ENCODE data around the gene ALDH3B2.

ALDH3B2 gene

DNA sequence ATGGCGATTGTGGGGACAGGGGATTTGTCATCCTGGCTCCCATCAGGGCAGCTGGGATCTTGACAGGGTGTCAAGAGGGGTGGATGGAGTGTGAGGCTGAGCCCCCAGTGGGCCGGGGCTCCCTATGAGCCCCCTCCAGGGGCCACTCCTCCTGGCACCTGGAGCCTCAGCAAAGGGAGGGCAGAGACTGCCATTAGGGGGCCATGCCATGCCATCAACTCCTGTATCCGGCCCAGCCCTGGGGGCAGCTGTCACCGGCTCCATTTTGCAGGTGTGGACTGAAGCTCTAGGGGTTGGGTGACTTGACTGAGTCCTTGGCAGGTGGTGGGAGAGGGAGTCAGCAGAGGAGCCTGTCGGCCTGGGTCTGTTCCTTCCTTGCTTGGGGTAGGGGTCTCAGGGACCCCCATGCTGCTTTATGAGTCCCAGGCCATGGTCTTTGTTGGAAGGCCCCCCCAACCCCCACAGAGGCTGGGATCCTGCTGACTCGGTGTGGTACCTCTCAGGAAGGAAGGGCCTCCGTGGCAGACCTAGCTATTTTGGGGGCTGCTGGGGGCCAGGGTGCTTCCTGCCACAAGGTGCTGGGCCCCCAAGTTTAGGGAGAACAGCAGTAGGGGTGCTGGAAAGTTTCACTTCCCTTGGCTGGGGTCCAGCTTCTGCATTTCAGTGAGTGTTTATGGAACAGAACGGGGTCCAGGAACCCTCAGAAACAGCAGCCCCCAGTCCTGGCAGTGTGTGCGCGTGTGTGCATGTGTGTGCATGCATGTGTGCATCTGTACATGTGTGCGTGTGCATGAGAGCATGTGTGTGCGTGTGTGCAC is 25.4 kb downstream of the ALDH3B2 start:
- DNase-seq (no peak), ATAC-seq (replicated peaks) (no peak)
- peaks cover 5% of the 10 kb centered on the region for H3K36me3 Mint-ChIP-seq (ENCODE audit: insufficient read depth)
- H3K27me3 Mint-ChIP-seq: no peaks in the 10 kb centered on the region
- H3K9me3 Mint-ChIP-seq: no peaks in the 10 kb centered on the region
- peak overlapping the region; percentile 20 to 89 for H3K4me3 Mint-ChIP-seq
- H3K27ac Mint-ChIP-seq: peak overlapping the region; percentile 31 to 38
- peaks cover 30 to 38% of the 10 kb centered on the region in 2 donors for H3K4me1 Mint-ChIP-seq (ENCODE audit: low read depth in 2 of 2)

DNA sequence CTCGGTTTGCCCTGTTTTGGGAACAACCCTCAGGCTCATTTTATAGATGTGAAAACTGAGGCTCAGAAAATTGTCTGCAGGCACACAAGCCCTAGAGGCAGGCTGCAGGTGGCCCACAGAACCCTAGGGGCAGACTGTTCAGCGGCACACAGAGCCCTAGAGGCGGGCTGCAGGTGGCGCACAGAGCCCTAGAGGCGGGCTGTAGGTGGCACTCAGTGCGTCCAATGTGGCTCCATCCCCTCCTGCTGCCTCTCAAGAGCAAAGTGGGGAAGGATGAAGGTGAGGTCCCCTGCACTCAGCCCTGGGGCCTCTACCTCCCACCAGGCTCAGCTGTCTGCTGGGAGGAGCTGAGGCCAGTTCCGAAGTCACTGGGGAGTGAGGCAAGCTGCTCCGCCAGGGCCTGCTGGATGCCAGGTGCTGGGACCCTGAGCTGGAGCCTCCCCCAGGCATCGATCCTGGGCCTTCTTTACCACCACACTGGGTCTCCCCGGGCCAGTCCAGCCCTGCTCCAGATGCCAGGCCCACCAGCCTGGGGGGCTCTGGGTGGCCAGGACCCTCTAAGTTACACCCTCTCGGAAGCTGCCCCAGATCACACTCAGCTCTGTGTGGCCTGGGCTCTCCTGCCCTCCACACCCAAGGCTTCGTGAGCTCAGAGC is 26.2 kb downstream of the ALDH3B2 start:
- Mint-ChIP-seq H3K27ac (peak overlapping the region in 1 of 2 donors; percentile 68), H3K27me3 (no peaks in the 10 kb centered on the region), H3K4me3 (peak overlapping the region; percentile 31 to 33), H3K36me3 (ENCODE audit: insufficient read depth) (peaks cover 5% of the 10 kb centered on the region), H3K4me1 (ENCODE audit: low read depth in 2 of 2) (peaks cover 30 to 38% of the 10 kb centered on the region in 2 donors), H3K9me3 (no peaks in the 10 kb centered on the region)
- peak; percentile 31 to 41 (median 38) for DNase-seq
- ATAC-seq (replicated peaks): peak; percentile 76

DNA sequence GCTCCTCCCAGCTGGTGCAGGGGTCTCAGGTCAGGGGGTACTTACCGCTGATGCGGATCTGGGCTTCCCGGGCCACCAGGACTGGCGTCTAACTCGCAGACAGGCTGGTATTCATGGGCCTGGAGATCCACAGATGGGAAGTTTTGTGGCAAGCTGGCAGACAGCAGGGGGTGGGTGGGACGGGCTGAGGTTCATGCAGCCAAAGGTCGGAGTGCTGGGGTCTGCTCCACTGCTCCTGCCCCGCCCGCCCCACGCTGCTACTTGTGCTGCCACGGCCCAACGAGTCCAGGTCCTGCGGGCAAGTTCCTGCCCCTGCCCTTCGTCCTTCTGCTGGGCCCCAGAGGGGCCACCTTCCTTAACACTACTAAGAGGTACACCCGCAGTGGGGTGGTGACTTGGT is 27.0 kb downstream of the ALDH3B2 start:
- DNase-seq (no peak), ATAC-seq (replicated peaks) (no peak)
- Mint-ChIP-seq H3K4me3 (peak overlapping the region; percentile 31 to 33), H3K27me3 (no peaks in the 10 kb centered on the region), H3K27ac (peak overlapping the region in 1 of 2 donors; percentile 85), H3K36me3 (ENCODE audit: insufficient read depth) (peaks cover 5% of the 10 kb centered on the region), H3K4me1 (ENCODE audit: low read depth in 2 of 2) (peaks cover 30 to 38% of the 10 kb centered on the region in 2 donors), H3K9me3 (no peaks in the 10 kb centered on the region)

DNA sequence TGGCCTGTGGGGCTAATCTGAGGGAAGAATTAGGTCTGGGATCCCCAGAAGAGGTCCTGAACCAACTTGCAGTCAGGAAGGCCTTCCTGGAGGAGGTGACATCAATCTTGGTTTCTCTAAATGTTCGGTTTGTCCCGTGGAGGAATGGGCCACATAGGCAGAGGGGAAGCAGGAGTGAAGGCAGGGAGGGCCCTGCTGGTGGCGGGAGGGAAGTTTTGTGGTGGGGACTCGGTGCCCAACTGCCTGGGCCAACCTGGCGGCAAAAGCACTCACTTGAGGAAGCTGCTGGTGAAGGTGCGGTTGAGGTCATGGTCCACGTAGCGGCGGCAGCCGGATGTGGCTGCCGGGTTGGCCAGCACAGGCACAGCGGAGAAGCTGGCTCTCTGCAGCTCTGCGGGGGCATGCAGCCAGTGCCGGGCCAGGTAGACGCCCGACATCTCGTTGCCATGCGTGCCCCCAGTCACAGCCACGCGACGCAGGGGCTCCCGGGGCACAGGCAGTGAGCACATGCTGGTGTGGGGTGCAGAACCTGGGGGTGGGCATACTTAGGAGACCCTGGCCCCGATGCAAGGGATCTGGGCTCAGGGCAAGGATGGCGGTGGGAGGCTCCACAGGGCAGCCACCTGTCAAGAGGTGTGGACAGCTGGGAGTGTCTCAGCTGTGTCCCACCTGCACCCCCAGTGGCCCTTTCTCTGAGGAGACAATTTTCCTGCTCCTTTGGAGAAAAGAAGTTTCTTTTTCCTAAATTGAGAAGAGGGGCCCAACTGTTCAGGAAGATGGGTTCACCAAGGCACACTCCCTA is 27.7 kb downstream of the ALDH3B2 start:
- Mint-ChIP-seq H3K4me1 (ENCODE audit: low read depth in 2 of 2) (peaks cover 30 to 38% of the 10 kb centered on the region in 2 donors), H3K4me3 (peak overlapping the region; percentile 62 to 80), H3K9me3 (no peaks in the 10 kb centered on the region), H3K27me3 (no peaks in the 10 kb centered on the region), H3K27ac (peak overlapping the region; percentile 35 to 85), H3K36me3 (ENCODE audit: insufficient read depth) (peaks cover 5% of the 10 kb centered on the region)
- DNase-seq (peak; percentile 34 to 44 (median 36)), ATAC-seq (replicated peaks) (peak; percentile 65)

DNA sequence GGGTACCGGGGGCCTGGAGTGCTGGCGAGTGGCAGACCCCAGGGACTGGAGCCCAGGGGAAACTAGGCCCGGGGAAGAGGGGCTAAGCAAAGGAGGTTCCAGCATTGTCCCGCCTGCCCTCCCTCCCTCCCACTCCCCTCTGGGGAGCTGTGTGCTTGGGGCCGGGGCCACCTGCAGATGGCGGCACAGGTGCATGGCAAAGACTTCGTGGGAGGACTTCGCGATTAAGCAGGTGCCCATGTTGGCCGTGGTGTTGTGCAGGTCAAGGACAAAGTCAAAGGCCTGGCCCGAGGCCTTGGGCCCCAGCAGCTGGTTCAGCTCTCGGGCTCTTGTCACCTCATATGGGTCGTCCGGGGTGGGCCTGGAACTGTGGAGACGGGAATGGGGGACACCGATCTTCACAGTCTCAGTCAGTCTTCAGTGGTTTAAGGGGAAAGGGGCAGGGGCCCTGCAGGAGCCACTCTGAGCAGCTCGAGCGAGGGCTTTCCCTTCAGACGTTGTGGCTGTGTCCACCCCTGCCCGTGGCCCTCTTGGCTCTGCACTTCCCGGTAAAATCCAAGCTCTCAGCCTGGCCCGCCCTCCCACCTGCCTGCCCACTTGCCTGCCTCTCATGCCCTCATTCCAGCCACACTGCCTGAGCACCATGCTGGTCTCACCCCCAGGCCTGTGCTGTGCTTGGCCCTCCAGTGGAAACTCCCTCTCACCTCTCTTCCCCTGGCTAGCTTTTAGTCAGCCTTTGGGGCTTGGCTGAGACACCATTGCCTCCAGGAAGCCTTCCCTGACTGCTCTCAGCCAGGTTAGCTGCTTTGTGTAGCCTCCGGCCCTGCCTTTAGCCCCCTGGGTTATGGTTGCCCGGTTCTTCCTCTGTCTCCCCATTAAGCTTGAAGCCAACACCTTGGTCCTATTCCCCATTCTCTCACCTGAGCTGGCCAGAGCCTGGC is 28.6 kb downstream of the ALDH3B2 start:
- ATAC-seq (replicated peaks) (no peak), DNase-seq (no peak)
- Mint-ChIP-seq H3K27me3 (no peaks in the 10 kb centered on the region), H3K9me3 (no peaks in the 10 kb centered on the region), H3K4me1 (ENCODE audit: low read depth in 2 of 2) (peaks cover 30 to 38% of the 10 kb centered on the region in 2 donors), H3K4me3 (peak overlapping the region; percentile 62 to 80), H3K36me3 (ENCODE audit: insufficient read depth) (peaks cover 5% of the 10 kb centered on the region), H3K27ac (peak overlapping the region; percentile 35 to 85)

DNA sequence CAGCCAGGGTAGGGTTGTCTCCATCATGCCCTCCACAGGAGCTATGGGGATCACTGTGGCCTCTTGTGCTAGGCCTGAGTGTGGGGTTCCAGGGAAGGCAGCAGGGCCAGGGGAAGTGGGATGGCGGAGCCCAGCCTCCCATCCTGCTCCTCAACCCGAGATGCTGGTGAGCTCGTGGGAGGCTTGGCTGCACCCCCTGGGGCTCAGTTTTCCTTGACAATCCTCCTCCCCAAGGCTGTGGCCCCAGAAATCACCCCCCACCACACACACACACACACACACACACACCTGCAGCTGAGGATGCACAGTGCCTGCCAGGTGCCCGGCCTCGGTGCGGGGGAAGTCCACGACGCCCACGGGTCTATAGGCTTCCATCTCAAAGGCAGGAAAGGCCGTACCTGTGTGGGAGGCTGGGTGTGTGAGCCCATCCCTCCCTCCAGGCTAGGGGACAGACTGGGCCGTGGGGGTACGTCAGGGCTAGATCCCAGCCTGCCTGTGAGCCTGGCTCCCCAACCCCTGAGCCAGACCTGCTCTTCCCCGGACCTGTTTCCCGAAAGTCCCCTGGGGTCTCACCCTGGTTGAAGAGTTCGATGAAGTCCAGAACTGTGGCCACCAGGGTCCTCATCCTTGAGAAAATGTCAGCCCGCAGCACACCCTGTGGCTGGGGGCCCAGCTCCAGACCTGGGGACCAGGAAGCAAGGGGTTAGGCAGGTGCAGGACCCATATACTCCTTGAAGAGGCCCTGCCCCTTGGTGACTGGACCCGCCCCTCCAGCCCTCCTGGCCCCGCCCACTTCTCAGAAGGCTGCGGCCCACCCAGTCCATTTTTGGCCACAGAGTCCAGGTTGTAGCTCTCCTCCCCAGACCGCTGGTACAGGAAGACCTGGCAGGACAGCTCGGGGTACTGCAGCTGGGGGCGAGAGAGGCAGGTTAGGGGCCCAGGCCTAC is 29.7 kb downstream of the ALDH3B2 start:
- H3K9me3 Mint-ChIP-seq: no peaks in the 10 kb centered on the region
- peaks cover 26 to 28% of the 10 kb centered on the region in 2 donors for H3K4me1 Mint-ChIP-seq (ENCODE audit: low read depth in 2 of 2)
- H3K27ac Mint-ChIP-seq: no peak overlapping the region
- ATAC-seq (replicated peaks) (no peak), DNase-seq (no peak)
- no peak overlapping the region for H3K4me3 Mint-ChIP-seq
- no peaks in the 10 kb centered on the region for H3K27me3 Mint-ChIP-seq
- H3K36me3 Mint-ChIP-seq (ENCODE audit: insufficient read depth): peaks cover 5% of the 10 kb centered on the region

DNA sequence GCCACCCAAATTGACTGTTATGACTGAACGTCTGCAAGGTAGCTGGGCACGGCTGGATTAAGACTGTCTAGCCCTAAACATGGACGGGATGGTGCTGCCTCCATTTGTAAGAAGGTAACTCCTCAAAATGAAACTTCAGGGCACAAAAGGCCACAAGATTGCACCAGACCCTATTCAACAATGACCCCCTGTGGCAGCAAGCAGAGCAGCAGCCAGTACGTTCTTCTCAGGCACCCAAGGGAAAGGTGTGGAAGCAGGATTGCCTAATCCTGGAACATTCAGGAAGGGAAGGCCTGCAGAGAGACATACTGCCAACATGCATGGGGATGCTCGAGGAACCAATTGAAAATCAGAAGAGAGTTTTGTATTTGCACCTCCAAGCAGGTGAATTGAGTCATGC is 30.4 kb downstream of the ALDH3B2 start:
- Mint-ChIP-seq H3K9me3 (no peaks in the 10 kb centered on the region), H3K36me3 (ENCODE audit: insufficient read depth) (peaks cover 5% of the 10 kb centered on the region), H3K27ac (no peak overlapping the region), H3K4me3 (no peak overlapping the region), H3K4me1 (ENCODE audit: low read depth in 2 of 2) (peaks cover 20 to 21% of the 10 kb centered on the region in 2 donors), H3K27me3 (no peaks in the 10 kb centered on the region)
- no peak for ATAC-seq (replicated peaks)
- no peak for DNase-seq

DNA sequence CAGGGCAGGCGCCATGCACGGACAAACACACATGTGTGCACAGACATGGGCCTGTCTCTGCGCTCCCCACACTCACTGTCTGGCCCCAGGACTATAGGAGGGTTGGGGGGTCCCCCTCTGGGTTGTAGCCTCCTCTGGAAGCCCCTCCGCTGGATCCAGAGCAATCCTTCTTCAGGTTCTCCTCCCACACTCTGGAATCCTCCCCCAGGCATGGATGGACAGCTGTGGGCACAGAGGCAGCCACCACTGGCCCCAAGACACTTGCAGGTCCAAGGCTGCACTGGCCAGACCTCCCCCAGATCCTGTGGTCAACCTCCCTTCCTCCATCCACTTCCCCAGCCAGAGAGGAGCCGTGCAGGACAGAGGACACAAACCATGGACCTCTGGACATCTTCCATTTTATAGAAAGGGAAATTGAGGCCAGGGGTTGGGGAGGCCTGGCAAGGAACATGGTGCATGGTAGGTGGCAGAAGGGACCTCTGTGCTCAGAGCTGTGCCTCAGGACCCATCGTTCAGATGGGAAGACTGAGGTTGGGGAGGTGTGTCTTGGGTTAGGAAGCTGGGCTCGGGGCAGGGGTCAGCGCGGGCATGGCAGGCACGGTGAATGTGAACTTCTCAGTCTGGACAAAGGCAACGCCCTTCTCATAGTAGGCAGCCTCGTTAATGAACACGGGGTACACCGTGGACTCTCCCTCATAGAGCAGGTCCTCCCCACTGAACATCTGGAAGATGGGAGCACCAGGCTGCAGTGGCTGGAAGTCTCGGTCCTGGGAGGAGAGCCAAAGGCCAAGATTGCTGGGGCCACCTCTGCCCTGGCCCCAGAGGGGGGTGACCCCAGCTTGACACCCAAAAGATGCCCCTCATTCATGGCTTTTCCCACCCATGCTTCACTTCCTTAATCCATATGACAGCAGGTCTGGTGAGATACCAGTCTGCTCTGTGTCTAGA is 32.0 kb downstream of the ALDH3B2 start:
- peaks cover 5% of the 10 kb centered on the region for H3K36me3 Mint-ChIP-seq (ENCODE audit: insufficient read depth)
- H3K27ac Mint-ChIP-seq: no peak overlapping the region
- no peaks in the 10 kb centered on the region for H3K27me3 Mint-ChIP-seq
- H3K9me3 Mint-ChIP-seq: no peaks in the 10 kb centered on the region
- ATAC-seq (replicated peaks): no peak
- H3K4me1 Mint-ChIP-seq (ENCODE audit: low read depth in 2 of 2): peaks cover 13 to 18% of the 10 kb centered on the region in 2 donors
- no peak overlapping the region for H3K4me3 Mint-ChIP-seq
- DNase-seq: no peak

DNA sequence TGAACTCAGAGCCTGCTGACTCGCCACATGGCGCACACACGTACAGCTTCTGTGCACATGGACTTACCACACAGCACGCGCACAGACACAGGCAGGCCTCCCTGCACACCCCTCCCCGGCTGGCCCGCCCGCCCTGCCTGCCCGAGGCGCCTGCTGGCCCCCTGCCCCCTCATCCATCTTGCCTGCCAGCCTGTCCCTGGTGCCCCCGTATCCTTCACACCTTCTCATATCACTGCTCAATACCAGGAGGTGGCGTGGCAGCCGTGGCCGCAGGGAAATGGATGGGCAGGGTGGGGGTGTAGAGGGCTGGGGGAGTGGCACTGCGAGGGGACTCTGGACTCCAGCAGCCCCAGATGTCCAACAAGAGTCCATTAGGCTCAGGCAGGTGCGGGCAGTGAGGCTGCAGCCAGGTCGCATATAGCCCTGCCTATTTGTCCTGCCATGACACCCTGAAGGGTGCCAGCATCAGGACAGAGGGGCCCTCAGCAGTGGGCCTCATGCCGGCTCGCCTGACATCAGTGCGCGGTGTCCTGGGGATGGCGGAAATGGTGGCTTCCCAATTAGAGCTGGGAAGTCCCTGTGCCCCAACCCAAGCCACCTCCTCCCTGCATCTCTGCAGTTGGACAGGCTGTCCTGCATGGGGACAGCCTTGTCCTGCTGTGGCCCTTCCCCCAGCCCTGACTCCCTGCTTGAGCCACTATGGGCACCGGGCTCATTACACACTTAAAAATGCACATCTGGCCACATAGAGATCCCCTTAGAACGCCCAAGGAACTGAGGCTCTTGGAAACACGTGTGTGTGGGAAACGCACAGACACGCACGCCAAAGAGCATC is 32.9 kb downstream of the ALDH3B2 start:
- ATAC-seq (replicated peaks) (no peak), DNase-seq (no peak)
- peaks cover 2% of the 10 kb centered on the region for H3K36me3 Mint-ChIP-seq (ENCODE audit: insufficient read depth)
- no peak overlapping the region for H3K4me3 Mint-ChIP-seq
- H3K27ac Mint-ChIP-seq: no peak overlapping the region
- H3K27me3 Mint-ChIP-seq: no peaks in the 10 kb centered on the region
- H3K4me1 Mint-ChIP-seq (ENCODE audit: low read depth in 2 of 2): peaks cover 8 to 11% of the 10 kb centered on the region in 2 donors
- no peaks in the 10 kb centered on the region for H3K9me3 Mint-ChIP-seq

DNA sequence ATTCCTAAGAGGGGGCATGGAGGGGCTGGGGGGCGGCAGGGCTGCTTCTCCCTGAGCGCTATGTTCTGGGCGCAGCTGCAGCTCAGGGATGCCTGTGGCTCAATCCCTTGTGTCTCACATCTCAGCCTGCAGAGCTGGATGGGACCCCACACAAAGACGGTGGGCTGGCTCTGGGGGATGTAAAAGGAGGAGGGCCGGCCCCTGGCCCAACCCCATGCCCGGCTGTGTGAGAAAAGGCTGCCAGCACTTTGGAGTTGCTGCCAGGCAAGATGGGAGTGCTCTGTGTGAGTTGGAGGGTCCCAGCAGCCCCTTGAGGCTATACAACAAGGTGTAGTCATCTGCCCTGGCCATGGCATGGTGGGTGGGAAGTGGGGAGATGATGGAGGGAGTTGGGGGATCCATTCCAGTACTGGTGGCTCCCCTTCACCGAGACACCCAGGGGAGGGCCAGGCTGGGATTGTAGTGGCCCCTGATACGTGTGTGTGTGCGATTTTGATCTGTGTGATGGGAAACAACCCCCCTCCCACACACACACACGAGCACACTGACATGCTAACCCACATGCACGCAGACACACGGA is 33.6 kb downstream of the ALDH3B2 start:
- Mint-ChIP-seq H3K9me3 (no peaks in the 10 kb centered on the region), H3K4me3 (no peak overlapping the region), H3K27me3 (no peaks in the 10 kb centered on the region), H3K4me1 (ENCODE audit: low read depth in 2 of 2) (peaks cover 1 to 4% of the 10 kb centered on the region in 2 donors), H3K36me3 (ENCODE audit: insufficient read depth) (peaks cover 3% of the 10 kb centered on the region), H3K27ac (no peak overlapping the region)
- no peak for DNase-seq
- ATAC-seq (replicated peaks): no peak
